Calu3 (cell line): ENCODE results near the gene CAMK1G. TPM values are rescaled to one million over a fixed set of nuclear protein-coding genes. Genes with fewer than 3 reads are reported as not detected.

ENCODE experiments used
- BruUV-seq: library from RNA; stranded (reverse); fragments of 400-500 nt; replicated peaks from 2 replicates; lab custom pipeline; 2021; lab: Mats Ljungman, UMichigan
- CTCF ChIA-PET: fragments of 300-600 bp; sonication (Branson Sonifier 250); formaldehyde crosslinking; loops from one replicate; lab custom pipeline; 2022; ENCODE audit warnings: antibody characterized with exemption; lab: Charles Lee
- DNase-seq: peaks from one replicate; pipeline ENCODE4 v3.0.0; 2022
- H3K27ac Mint-ChIP-seq: one replicate; pipeline ENCODE4 v1.8.0; 2022; ENCODE audit warnings: mixed read lengths; ENCODE audit not compliant: unreplicated experiment
- H3K27me3 Mint-ChIP-seq: one replicate; pipeline ENCODE4 v1.8.0; 2022; ENCODE audit warnings: mixed read lengths; ENCODE audit not compliant: unreplicated experiment
- H3K36me3 Mint-ChIP-seq: one replicate; pipeline ENCODE4 v1.8.0; 2022; ENCODE audit warnings: mild to moderate bottlenecking, moderate library complexity, mixed read lengths; ENCODE audit not compliant: insufficient read depth, unreplicated experiment
- H3K4me1 Mint-ChIP-seq: one replicate; pipeline ENCODE4 v1.8.0; 2022; ENCODE audit warnings: mild to moderate bottlenecking, low read depth, mixed read lengths; ENCODE audit not compliant: unreplicated experiment
- H3K4me3 Mint-ChIP-seq: one replicate; pipeline ENCODE4 v1.8.0; 2022; ENCODE audit warnings: mild to moderate bottlenecking, low read depth, moderate library complexity, mixed read lengths; ENCODE audit not compliant: unreplicated experiment
- H3K9me3 Mint-ChIP-seq: one replicate; pipeline ENCODE4 v1.8.0; 2022; ENCODE audit warnings: low read depth, mixed read lengths; ENCODE audit not compliant: unreplicated experiment
- CTCF ChIP-seq: fragments of 200-600 bp; IDR thresholded peaks from one replicate; pipeline ENCODE4 v1.8.0; 2022; ENCODE audit warnings: antibody characterized with exemption; ENCODE audit not compliant: unreplicated experiment
- intact Hi-C: fragments of 100-400 bp; cut with micrococcal nuclease; formaldehyde crosslinking; loops from one replicate; pipeline ENCODE4 v1.10.0; 2022; ENCODE audit not compliant: unreplicated experiment
- total RNA-seq: library from RNA; stranded (reverse); gene quantifications from 2 replicates; pipeline ENCODE4 v1.2.3, GENCODE V29; 2022

The CAMK1G gene
- total RNA-seq, 1 experiment from 2014 or later, result not detected

GRCh38 chr1:209552406-209553264, 30.9 kb upstream of the CAMK1G start:
- Mint-ChIP-seq H3K9me3 (no peaks in the 10 kb centered on the region), H3K27ac (no peak overlapping the region), H3K36me3 (no peaks in the 10 kb centered on the region), H3K4me1 (no peaks in the 10 kb centered on the region), H3K27me3 (no peaks in the 10 kb centered on the region), H3K4me3 (no peak overlapping the region)
- CTCF ChIA-PET, result no interaction called here
- intact Hi-C loops, result no loop called here
- no peak for TF ChIP-seq CTCF
- no peak for DNase-seq
- BruUV-seq, result no TSS peak

DNA sequence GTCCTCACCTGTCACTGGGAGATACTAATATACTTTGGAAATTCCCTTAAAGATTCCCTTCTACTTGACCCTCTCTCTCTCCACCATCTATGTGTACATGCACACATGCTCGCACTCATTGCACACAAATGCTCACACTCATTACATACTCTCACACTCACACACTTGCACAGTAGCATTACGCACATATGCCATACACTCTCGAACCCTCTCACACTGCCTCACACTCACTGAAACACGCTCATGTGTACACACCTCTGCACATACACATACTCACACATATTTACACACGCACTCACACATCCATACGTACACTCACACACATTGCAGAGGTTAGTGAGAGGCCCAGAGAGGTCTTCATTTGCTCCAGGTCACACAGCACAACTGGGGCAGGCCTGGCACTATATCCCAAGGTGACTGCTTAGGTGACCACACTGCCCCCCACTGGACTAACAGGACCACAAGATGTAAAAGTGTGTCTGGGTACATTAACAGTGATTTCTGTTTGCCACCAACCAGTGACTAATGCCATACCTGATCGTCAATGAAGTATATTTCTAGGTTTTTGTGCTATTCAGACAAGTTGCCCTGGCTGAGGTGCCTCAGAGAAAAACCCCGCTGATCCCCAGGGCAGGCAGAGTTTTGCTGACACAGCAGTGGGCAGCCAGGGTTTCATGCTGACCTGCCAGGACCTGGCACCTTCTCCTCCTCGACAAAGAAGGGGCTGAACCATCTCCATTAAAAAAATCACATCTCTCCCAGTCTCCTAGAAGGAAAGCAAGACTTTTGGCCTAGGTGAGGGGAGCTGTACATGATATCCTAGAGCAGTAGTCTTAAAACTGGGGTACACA, 28.5 kb upstream of the CAMK1G start:
- Mint-ChIP-seq H3K27ac (no peak overlapping the region), H3K36me3 (no peaks in the 10 kb centered on the region), H3K4me1 (no peaks in the 10 kb centered on the region), H3K9me3 (no peaks in the 10 kb centered on the region), H3K27me3 (no peaks in the 10 kb centered on the region), H3K4me3 (no peak overlapping the region)
- no TSS peak for BruUV-seq
- no peak for DNase-seq
- intact Hi-C loops, result no loop called here
- no peak for TF ChIP-seq CTCF
- CTCF ChIA-PET, result no interaction called here

DNA sequence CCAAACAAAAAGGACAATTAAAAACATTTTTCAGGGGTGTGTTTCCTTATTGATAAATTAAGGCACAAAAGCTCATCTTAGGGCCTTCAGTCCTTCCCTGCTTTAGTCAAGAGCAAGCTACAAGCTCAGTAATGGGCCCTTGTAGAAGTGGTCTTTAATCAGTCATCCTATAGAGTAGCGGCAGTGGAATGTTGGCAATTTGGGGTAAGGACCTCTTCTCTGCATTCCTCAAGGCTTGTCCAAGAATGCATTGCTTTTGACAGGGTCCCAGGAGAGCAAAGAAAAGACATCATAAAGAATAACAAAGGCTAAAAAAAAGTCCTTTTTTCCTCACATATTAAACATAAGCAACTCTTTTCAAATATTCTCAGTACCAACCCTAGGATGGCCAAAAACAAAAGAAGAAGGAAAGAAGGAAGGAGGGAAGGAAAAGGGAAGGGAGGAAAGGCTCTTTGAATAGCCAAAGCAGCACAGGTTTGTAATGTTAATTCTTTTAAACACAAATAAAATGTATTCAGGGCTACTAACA, 27.3 kb upstream of the CAMK1G start:
- no peaks in the 10 kb centered on the region for H3K36me3 Mint-ChIP-seq
- H3K9me3 Mint-ChIP-seq, result no peaks in the 10 kb centered on the region
- BruUV-seq, result no TSS peak
- intact Hi-C loops, result no loop called here
- no peak for TF ChIP-seq CTCF
- no peaks in the 10 kb centered on the region for H3K4me1 Mint-ChIP-seq
- H3K4me3 Mint-ChIP-seq, result no peak overlapping the region
- no peak for DNase-seq
- peaks cover 3% of the 10 kb centered on the region for H3K27me3 Mint-ChIP-seq
- H3K27ac Mint-ChIP-seq, result no peak overlapping the region
- CTCF ChIA-PET, result no interaction called here

DNA sequence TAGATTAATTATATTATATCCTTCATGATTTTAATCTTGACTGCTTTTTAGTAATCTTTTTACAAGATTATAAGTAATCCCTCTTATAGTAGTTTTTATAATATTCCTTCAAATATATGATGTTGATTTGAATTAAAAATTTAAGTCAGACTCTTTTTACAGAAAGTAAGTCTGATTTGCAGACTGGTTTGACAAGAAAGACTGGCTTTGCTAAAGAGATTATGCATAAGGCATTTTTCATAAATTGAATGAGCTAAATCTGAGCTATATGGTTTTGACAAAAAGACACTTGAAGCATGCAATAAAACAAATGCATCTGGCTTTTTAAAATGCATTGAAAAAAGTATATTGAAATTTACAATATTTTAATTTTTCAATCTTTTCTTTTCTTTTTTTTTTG, 26.3 kb upstream of the CAMK1G start:
- Mint-ChIP-seq H3K36me3 (no peaks in the 10 kb centered on the region), H3K4me3 (no peak overlapping the region), H3K9me3 (no peaks in the 10 kb centered on the region), H3K27me3 (peaks cover 13% of the 10 kb centered on the region), H3K4me1 (no peaks in the 10 kb centered on the region), H3K27ac (no peak overlapping the region)
- CTCF ChIA-PET, result interaction anchor here (1.0 kb wide), 1 partner anchor 12 kb away, joined by 9 read pairs; no protein-coding TSS in a partner anchor
- intact Hi-C loops, result no loop called here
- TF ChIP-seq CTCF, result no peak
- no peak for DNase-seq
- BruUV-seq, result no TSS peak
